HG03025 (cell line): Measurements from ENCODE around the gene SLC66A2.

Source experiments
- ATAC-seq: cut with Tn5 transposase; IDR thresholded peaks from one replicate; pipeline ENCODE4 v1.9.1; 2021; ENCODE audit warnings: mild to moderate bottlenecking, moderate library complexity; ENCODE audit not compliant: unreplicated experiment, low FRiP score

Gene SLC66A2

DNA sequence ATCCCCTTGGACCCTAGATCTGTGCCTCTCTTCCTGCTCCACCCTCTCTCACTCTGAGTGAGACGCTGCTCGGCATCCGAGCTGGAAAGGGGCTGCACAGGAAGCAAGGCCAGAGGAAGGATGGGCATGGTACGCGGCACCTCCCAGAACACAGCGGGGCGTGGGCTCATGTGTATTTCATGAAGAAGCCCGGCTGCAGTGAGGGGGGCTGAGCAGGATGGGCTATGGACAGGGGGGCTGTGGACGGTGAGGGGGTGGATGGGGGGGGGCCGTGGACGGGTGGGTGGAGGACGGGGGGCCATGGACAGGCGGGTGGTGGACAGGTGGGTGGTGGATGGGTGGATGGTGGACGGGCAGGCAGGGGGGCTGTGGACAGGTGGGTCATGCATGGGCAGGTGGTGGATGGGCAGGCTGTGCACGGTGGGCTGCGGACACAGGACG lies 28.5 kb downstream of the SLC66A2 start:
- no peak for ATAC-seq

DNA sequence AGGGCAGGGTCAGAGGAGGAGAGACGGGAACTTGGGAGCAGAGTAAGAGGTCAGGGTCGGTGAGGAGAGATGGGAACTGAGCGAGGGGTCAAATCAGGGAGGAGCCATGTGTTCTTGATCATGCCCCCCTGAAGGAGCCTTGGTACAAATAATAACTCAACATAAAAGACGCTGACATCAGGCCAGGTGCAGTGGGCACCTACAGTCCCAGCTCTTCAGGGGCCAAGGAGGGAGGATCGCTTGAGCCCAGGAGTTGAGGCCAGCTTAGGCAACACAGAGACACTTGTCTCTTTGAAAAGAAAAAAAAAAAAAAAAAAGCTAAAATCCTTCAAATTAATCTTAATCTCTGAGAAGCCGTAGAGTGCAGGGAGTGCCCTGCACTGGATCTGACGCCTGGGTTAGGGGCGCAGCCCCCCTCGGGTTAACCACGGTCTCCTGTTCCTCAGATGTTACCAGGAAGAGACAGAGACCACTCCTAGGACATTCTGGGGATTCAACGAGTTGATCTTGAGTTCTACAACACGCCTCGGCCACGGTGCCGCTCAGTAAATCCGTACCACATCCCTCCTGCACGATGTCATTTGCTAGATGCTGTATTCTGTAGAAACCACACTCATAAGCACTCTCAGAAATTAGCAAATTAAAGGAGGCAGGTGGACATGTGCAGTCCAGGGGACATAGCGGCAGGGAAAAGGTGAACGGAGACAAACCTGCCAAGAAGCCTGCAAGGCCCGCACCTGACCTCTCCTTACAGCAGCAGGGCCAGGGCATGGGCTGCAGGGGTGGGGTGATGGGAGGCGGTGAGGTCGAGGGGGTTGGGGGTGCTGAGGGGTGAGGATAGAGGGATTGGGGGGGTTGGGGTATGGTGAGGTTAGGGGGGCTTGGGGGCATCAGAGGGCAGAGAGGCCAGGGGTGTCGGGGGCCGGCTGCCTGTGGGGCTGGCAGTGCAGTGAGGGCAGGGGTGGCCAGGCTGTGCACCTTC lies 29.2 kb downstream of the SLC66A2 start:
- ATAC-seq, result no peak

DNA sequence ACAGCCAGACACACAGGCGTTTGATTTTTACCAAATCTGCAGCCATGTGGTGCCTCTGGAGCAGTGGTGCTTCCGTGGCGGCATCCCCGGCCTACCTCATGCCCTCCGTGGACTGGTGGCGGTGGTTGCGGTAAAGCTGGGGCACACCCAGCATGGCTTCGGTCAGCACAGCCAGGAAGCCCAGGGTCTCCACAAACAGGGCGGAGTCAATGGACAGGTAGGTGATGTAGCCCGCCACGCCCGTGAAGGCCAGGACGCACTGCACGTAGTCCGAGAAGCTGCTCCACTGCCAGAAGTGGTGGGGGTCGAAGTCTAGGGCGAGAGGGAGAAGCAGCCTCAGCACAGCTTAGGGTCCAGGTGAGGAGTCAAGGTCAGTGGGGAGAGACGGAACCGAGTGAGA lies 32.4 kb downstream of the SLC66A2 start:
- ATAC-seq, result no peak

DNA sequence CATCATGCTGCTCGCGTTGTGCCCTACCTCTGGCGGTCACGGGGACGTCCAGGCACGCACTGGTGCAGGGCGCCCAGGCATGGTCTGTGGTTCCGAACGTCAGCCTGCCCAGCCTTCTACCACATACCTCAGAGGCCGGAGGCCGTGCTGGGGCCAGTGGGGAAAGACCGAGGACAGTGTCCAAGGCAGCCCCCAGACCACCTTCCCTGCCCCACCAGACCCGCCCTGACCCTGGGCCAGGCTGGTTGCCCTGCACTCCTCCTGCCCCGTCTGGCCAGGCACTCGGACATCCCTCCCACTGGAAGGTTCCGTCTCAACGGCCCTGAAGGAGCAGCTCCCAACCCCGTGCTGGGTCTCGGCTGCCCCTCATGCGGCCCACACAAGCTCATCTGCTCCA lies 32.8 kb downstream of the SLC66A2 start:
- ATAC-seq, result no peak

DNA sequence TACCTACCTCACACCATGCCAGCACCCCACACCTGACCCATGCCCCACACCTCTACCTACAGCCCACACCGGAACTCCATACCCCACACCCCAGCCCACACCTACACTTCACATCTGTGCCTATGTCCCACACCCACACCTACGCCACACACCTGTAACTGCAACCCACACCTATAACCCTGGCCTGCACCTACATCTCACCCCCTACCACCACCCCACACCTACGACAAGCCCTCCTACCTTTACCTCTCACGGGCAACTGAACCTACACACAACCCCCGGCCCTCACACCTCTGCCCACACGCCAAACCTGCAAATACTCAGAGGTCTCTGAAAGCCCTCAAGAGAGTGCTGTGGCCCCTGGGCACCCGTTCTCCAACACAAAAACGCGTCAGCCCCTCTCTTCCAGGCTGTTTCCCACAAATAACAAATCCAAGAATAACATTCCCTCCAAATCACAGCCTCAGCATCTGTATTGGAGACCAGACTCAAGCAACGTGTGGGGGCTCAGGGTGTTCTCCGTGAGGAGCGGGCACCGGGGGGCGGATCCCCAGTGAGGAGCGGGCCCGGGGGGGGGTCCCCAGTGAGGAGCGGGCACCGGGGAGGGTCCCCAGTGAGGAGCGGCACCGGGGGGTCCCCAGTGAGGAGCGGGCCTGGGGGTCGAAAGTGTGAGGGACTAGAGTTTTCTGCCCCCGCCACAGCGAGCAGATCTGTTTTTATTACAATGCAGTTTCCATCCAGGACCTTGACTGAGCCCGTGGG lies 33.4 kb downstream of the SLC66A2 start:
- ATAC-seq, result no peak

DNA sequence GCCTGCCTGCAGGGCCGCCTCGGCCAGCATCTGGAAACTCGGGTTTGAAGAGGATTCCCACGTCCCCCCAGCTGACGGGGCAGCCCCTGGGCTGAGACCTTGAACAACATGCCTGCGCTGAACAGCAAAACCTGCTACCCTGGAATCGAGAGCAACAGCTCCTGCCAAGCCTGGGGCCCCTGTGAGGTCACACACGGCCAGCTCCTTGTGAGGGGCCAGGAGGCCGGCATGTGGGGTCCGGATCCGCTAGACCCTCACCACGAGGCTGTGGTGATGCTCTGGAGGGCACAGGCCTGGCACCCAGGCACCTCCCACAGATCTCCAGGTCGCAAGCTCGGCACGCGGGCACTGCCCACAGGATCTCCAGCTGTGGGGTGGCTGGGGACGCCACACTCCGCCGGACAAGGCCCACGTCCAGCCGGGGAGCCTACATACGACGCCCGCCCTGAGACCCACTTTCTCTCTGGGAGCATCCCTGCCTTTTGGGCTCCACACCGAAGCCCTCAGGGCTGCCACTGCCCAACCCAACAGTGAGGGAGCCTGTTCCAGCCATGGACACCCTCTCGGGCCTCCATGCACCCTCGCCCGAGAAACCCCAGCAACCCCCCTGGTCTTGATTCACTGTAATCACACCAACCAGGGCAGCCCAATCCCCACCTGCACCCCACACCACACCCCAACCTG lies 34.1 kb downstream of the SLC66A2 start:
- no peak for ATAC-seq

DNA sequence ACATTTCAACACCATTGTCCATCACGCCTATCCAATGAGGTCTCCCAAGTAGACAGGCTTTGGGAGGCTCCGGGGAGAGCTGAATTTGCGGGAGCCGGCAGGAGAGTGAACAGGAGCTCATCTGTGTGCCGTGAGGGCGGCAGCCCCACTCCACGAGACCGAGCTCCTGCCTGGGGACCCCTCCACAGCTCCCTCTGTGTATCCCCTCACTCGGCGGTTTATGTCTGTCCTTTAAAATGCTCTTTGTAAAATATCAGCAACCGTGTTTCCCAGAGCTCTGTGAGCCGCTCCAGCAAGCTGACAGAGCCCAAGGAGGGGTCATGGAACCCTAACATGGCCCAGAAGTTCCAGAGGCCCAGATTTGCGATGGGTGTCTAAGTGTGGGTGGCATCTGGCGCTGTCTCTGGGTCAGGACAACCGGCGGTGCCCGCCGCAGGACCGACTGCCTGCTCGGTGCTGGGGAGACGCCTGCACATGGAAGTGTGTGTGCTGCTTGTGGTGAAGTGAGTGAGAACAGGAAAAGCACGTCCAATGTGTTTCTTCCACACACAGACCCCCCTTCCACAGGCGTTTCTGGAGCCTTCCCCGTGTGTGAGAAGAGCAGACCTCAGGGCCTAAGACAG lies 34.8 kb downstream of the SLC66A2 start:
- ATAC-seq, result no peak

DNA sequence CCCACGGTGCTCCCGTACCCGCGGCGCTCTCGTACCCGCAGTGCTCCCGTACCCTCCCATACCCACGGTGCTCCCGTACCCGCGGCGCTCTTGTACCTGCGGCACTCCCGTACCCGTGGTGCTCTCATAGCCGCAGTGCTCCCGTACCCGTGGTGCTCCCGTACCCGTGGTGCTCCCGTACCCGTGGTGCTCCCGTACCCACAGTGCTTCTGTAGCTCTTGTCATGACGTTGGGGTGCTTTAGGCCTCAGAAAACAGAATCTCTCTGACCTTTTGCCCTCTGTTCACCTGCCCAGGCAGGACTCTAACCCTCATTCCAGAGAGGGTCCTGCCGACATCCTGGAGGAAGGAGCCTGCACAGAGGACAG lies 35.3 kb downstream of the SLC66A2 start:
- no peak for ATAC-seq

DNA sequence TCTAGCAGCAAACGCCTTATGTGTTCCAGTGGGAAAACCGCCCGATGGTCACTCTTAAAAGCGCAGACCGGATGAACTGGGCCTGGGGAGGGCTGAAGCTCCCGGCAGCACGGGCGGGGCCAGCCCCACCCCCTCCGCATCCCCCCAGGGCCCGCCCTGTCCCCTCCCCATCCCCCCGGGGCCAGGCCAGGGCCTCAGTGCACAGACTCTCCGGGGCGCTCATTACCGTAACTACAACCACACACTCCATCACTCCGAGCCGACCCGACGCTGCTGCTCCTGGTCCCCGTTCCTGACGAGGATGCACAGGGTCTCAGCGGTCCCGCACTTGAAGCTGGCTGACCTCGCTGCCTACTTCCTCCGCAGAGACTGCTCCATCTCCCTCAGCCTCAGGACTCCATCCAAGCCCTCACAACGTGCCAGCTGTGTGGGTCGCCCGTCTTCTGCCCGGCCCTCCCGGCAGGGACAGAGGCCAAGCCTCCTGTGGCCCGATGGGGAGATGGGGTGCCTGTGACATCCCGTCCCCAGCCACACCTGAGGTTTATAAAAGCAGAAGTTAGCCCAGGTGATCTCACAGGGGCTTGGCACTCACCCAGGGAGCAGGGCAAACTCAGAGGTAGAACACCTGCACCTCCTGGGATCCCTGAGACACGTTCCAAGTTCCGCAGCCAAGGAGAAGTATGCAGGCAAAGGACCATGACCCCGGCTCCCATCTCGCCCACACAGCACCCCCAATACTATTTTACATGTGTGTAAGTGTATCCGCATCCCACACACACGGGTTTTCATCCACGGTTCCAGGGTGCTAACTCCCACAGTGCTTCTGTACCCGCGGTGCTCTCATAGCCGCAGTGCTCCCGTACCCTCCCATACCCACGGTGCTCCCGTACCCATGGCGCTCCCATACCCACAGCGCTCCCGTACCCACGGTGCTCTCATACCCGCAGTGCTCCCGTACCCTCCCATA lies 36.0 kb downstream of the SLC66A2 start:
- no peak for ATAC-seq

DNA sequence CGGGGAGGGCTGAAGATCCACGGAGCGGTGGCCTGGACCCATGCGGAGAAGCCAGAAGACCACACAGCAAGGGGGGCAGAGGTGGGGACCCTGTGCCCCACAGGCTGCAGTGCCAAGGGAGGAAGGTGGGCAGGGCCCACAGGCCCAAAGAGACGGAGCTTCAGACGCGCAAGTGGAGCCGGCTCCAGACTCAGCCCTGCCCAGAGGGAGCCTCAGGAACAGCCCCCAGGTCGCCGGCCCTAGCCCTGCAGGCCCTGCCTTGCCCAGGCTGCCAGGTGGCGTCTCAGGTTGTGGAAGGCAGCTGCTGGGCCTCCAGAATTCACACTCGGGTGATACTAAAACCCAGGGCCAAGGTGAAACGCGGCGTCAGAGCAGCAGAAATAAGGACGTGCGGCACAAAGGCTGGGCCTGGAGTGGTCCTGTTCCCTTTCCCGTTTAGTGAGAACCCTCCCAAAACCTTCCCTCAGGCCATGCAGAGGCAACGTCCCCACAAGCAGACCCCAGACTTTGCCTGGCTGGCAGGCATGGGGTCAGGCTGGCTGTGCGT lies 36.8 kb downstream of the SLC66A2 start:
- ATAC-seq, result no peak

DNA sequence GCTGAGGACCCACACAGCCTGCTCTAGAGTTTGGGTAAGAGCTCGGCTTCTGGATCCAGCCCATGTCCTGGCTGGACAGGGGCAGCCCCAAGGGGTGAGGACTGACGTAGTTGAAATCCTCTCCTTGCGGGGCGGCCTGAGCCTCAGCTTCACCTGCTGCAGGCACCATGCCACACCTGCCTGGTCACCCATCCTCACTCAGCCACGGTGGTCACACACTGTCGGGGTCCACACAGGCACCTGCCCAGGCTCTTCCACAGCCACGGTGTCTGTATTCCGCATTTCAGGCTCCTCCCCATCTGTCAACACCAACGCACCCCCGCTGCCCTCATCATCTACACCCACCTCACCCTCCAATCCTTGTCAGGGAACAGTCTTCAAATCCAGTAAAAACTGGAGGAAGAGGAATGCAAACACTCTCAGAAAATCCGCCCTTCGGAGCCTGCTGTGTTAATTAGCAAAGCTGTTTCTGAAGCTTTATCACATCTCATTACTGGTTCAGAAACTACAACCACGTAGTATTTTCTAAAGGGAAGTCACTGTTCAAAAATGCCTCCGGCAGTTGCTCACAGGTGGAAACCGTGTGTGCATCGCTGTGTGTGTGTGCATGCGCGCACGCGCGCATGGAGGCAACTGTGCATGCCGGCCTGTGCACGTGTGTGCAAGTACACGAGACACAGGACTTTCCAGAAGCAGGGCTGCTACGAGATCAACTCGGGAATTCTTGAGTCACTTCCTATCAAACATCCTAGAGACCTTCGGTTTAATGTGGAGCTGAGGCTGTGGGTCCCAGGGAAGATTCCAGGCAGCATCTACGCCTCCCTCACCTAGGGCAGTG lies 38.2 kb downstream of the SLC66A2 start:
- ATAC-seq, result no peak

DNA sequence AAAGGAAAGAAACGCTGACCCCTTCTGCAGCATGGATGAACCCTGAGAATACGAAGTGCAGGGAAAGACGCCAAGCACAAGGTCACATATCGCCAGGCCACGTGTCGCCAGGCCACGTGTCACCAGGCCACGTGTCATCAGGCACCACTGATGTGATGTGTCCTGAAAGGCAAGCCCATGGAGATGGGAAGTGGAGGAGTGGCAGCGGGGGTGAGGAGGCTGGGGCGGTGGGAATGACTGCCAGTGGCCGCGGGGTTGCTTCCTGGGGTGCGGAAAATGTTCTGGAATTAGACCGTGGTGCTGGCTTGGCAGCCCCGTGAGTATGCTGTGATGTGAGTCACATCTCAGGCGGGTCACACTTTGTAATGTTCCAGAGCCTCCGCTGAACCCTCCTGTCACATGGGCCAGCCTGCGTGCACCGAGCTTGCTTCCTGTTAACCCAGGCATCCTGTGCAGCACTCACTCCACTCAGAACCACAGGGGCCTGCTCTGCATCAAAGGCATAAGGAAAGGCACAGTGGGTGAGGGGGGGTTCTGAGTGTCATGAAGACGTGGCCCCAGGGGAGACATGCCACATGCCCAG lies 39.0 kb downstream of the SLC66A2 start:
- no peak for ATAC-seq

DNA sequence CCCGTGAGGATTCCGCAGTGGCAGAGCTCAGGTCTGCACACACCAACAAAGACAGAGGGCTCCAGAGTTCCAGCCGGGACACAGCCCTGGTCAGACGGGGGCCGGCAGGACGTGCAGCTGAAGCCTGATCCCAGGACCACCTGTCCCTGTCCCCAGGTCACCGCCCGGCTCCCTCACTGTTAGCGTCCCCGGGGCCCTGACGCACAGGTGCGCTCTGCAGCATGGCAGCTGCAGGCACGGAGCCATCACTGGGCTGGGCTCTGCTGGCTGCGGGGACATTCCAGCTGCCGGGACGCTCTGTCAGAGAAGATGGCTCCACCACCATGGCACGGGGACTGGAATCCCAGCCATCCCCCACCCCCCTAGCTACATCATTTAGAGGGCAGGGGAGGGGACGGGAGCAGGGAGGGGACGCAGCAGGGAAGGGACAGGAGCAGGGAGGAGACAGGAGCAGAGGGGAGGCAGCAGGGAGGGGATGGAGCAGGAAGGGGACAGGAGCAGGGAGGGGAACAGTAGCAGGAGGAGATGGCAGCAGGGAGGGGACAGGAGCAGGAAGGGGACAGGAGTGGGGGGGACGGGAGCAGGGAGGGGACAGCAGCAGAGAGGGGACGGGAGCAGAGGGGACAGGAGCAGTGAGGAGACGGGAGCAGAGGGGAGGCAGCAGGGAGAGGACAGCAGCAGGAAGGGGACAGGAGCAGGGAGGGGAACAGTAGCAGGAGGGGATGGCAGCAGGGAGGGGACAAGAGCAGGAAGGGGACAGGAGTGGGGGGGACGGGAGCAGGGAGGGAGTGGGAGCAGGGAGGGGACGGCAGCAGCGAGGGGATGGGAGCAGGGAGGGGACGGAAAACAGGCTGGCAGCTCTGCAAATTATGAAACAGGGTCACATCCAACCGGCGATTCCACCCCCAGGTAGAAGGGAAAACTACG lies 39.8 kb downstream of the SLC66A2 start:
- no peak for ATAC-seq

DNA sequence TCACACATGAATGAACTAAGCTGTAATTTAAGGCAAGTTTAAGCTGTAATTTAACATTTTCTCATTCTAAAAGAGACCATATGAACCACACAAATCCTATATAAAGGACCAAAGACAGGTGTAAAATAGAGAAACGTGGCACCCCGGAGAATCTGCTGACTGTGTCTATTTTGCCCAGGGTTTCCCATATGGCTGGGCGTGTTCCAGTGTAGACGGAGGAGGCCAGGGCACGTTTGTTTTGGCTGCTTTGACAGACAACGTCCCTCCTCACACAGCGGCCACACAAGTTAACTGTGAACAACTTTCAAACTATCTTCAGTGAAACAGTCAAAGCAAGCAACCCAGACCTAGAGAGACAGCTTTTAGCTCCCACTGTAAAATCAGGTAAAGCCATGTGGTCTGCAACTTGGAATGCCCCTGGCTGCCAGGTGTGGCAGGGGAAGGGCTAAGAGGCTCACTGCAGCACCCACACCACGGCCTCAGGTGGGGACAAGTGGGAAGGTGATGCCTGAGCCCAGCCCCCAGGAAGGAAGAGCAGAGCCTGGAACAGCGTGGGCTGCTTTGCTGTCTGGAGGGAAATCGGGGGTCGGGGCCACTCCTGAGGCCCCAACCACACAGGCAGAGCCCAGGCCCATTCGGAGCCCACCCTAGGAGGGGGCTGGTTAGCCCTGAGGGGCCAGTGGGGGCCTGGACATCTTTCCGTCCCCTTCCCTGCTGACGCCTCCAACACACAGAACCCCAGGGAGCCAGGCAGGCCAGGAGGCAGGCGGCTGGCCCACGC lies 40.7 kb downstream of the SLC66A2 start:
- no peak for ATAC-seq

DNA sequence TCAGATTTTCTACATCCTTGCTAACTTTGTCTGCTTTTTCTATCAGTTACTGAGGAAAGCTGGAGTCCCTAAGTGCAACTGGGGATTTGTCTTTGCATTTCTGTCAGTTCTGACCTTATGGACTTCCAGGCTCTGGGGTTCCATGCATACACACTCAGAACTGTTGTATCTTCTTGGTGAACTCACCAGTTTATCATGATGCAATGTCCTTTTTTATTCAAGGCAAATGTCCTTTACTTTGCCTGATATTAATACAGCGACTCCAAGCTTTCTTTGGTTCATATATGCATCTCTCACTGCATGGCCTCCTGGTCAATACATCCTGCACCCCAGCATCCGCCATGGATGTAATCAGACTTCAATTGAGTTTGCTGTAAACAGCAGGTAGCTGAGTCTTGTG lies 44.7 kb downstream of the SLC66A2 start:
- no peak for ATAC-seq

DNA sequence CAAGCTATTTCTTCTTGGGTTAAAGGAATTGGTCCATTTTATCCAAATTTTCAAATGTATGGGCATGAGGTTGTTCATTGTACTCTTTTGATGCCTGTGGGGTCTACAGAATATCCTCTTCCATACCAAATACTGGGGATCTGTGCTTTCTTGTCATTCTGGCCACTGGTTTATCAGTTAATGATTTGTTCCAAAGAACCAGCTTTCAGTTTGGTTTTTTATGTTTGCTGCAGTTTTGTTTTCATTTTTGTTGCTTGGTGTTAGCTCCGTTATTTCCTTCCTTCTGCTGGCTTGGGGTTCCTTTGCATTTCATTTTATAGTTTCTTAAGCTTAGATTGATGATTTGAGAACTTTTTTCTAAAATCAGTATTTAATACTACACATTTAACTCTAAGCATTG lies 45.5 kb downstream of the SLC66A2 start:
- no peak for ATAC-seq
